GM10266 (cell line): ENCODE measurements around the gene KBTBD13.

Experiments used
- DNase-seq: peaks from one replicate; pipeline ENCODE4 v3.0.0; 2012; ENCODE audit errors: extremely low spot score
- CTCF ChIP-seq: IDR thresholded peaks from 2 replicates; pipeline ENCODE4 v1.5.1; 2012; ENCODE audit warnings: mild to moderate bottlenecking, low read depth; ENCODE audit not compliant: control insufficient read depth, insufficient read depth; ENCODE audit errors: missing control alignments

Gene KBTBD13

GRCh38 chr15:65085990-65086679, 9.6 kb downstream of the KBTBD13 start:
- DNase-seq = no peak
- peak; percentile 41 for TF ChIP-seq CTCF

GRCh38 chr15:65086680-65087111, 10.2 kb downstream of the KBTBD13 start:
- no peak for DNase-seq
- TF ChIP-seq CTCF = no peak

DNA sequence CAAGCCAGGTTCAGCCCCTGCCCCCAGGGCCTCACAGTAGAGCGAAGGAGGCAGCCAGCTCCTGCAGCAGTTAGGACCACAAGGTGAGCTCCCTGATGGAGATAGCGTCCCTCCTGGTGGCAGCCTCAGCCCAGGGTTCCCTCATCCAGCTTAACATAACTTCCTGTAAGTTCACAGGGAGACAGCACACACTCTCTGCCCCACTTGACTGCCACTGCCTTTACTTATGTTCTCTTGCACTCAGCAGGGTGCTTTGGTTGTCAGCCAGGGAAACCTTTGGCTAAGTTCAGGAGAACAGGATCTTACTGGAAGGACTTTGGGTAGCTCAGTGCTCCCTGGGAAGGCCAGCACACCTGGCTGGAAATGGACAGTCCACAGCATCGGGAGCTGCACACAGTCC, 10.9 kb downstream of the KBTBD13 start:
- no peak for DNase-seq
- TF ChIP-seq CTCF = no peak

GRCh38 chr15:65087873-65088642, 11.5 kb downstream of the KBTBD13 start:
- DNase-seq = no peak
- TF ChIP-seq CTCF = no peak

GRCh38 chr15:65088643-65089021, 12.1 kb downstream of the KBTBD13 start:
- DNase-seq = no peak
- no peak for TF ChIP-seq CTCF

DNA sequence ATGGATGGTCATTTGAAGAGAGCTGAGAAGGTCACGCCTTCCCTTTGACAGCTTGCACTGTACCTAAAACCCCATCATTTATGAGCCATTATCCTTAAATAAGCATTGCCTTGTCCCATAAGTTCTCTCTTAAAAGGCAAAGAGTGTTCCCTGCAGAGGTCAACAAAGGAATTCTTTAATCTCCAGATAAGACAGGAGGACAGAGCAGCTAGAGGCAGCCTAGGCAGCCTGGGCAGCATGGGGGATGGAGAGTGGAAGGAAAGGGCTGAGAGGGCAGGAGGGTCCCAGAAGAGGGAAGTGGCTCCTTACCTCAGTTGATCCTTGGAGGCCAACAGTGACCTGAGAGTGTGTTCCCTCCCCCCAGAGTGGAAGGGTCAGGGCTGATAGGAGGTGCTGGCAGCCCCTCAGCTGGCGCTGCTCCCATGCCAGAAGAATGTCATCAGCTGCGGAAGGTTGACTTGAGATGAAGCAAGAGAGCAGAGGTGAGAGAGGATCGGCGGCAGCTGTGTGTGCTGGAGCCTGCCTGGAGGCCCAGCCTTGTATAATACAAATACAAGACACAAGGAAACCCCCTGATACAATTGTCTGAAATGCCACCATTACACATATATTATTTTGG, 12.8 kb downstream of the KBTBD13 start:
- DNase-seq = no peak
- TF ChIP-seq CTCF = no peak

GRCh38 chr15:65091946-65092770, 15.6 kb downstream of the KBTBD13 start:
- TF ChIP-seq CTCF = no peak
- DNase-seq = no peak
